T47D (cell line): ENCODE data around the gene KLC3.

ENCODE experiments used
- DNase-seq, 2 experiments: peaks; one replicate each; pipeline versions ENCODE4 v3.0.0 to v3.0.0-alpha.2; 2011 to 2012; ENCODE audit warnings: low read depth in 1 of 2, low spot score in 1 of 2
- JUND ChIP-seq: IDR thresholded peaks from 2 replicates; pipeline ENCODE4 v1.6.1; 2012; ENCODE audit warnings: low read depth
- in situ Hi-C: cut with HindIII; loops from 2 replicates; pipeline ENCODE4 v1.10.0; 2016; ENCODE audit warnings: low sequenced_read_pairs, low pct_unique_long_range_greater_than_20kb

KLC3 gene

DNA sequence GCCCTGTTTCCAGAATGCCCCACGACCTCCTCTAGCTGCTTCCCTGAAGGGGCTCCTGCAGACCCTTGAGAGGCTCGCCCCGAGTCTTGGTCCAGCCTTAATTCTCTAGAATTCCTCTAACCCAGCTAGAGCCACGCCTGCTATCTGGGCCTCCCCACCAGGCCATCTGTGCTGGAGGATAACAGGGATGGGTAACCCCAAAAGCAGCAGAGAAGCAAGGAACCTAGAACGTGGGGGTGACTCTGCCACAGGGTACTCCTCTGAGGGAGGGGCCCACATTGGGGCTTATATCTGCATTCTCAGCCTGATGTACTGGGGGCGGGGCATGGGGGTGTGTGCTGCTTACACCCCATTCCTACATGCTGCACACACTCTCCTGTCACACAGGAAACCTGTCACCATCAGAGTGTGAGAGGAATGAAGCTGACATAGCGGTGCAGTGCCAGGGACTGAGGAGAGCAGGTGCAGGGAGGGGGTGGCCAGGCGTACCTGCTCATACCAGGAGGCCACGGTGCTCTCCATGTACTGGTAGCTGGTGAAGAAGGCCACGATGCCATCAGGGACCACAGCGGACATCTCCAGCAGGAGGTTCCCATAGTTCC lies 13.8 kb downstream of the KLC3 start:
- in situ Hi-C loops: no loop called here
- TF ChIP-seq JUND: no peak
- DNase-seq: no peak

DNA sequence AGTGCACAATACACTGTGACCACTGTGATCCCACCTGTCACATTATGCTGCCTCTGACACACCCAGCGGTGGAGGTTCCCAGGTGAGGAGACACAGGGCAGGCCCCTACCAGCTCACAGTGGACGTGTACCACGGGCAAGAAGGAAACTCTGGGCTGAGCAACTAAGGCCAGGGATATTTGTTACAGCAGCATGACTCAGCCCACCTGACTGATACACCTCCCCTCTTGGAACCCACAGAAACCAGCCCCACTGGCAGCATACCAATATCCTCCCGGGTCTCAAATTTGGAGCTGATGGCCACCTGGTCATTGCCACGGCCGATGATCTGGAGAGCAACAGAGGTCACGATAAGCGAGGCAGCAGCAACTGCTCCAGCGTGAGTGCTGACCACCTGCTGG lies 14.9 kb downstream of the KLC3 start:
- DNase-seq: no peak
- TF ChIP-seq JUND: no peak
- in situ Hi-C loops: no loop called here

DNA sequence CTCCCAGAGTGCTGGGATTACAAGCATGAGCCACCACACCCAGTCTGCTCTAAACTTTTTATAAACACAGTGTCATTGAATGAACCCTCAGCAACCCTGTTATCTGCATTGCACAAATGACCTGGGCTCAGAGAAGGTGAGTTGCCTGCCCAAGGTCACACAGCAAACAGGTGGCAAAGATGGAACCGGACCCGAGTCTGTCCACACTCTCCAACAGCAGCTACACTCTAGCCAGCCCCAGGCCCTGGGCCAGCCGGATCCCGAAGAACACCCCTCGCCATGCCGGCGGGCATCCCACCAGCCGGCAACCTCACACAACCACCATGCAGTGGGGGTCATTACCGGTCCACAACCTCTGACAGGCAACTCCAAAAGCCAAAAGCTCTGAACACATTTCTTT lies 15.4 kb downstream of the KLC3 start:
- DNase-seq: no peak
- no peak for TF ChIP-seq JUND
- in situ Hi-C loops: no loop called here

DNA sequence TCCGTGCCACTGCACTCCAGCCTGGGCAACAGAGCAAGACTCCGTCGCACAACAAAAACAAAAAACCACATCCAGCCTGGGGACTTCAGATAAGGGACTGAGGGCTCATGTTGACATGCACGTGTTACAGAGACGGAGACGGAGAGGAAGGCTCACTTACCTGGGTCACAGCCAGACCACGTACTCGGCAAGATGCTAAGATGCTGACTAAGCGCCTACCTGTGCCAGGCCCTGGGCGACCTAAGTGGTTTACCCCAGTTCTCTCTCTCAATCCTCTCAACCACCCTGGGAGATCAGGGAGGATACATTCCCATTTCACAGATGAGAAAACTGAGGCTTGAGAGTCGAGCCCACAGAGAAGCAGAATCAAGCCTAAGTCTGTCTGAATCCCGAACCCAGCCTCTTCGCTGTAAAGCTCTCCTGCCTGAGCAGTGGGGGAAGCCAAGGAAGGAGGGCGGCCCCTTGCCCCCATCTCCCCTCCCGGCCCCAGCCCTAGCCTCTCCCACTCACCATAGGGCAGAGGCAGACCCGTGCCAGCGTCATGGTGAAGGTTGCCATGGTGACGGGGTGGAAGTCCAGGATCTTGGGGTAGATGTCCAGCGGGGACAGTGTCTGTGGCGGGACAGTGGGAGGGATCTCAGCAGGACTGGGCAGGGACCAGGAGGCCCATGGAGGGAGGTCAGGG lies 16.4 kb downstream of the KLC3 start:
- DNase-seq: no peak
- TF ChIP-seq JUND: no peak
- in situ Hi-C loops: no loop called here

- TF ChIP-seq JUND: no peak
- no peak for DNase-seq
- in situ Hi-C loops: no loop called here
Measured at GRCh38 chr19:45357445-45357783, 16.9 kb downstream of the KLC3 start.

GRCh38 chr19:45358213-45358792 lies 17.8 kb downstream of the KLC3 start:
- no peak for TF ChIP-seq JUND
- no peak for DNase-seq
- in situ Hi-C loops: no loop called here

DNA sequence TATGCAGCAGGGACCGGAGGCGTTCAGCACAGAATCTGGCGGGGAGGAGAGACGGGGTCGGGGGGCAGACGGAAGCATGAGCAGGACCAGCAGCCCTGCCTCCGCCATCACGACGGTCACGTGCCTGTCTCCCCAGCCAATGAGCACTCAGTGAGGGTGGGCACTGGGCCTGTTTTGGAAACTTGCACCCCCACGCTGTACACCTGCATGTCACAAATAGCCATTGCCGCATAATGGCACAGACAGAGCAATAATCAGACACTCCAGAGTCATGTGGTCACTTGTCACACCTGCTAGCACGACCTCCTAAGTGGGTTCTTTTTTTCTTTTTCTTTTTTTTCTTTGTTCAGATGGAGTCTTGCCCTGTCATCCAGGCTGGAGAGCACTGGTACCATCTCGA lies 21.1 kb downstream of the KLC3 start:
- TF ChIP-seq JUND: no peak
- DNase-seq: no peak
- in situ Hi-C loops: no loop called here

DNA sequence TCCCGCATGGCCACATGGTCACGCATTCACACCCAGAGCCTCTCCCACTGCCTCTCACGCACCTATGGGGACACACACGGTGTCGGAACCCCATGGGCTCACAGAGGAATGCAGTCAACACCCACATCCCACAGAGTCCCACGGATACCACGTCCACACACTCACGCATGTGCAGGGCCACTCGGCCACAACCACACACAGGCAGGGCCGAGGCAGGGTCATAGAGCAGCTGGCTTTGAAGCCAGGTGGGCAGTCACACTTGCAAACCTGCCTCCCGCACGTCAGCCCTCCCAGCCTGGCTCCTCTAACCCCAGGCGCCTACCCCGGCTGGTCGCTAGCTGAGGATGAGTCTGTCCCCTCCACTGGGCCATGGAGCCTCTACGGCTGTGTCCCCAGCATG lies 21.7 kb downstream of the KLC3 start:
- in situ Hi-C loops: no loop called here
- TF ChIP-seq JUND: no peak

DNA sequence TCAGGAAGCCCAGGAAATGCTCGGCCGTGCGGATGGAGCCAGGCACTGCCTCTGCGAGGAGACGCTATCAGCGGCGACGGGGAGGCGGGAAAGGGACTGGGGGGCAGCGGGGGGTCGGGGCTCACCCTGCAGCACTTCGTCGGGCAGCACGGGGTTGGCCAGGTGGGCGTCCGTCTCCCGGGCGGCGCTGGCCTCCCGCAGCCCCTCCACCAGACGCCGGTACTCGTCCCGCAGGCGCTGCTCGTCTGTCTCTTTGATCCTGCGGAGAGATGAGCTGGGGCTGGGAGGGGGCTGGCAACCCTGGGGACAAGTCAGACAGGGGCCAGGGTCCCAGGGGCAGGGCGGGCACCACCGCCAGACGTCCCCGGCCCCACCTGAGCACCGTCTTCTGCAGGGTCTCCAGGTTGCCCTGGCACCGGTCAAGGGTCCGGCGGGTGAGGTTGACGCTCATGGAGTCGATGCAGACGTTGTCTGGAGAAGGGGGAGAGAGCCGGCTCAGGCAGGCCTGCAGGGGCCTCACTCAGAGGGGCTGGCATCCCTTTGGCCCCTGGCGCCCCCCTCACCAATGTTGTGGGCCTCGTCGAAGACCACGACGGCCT lies 23.4 kb downstream of the KLC3 start:
- in situ Hi-C loops: no loop called here
- no peak for DNase-seq
- TF ChIP-seq JUND: no peak

More for the DNA sequence above, 21.7 kb downstream of the KLC3 start:
- DNase-seq: no peak

GRCh38 chr19:45364696-45365095 lies 24.1 kb downstream of the KLC3 start:
- no peak for DNase-seq
- TF ChIP-seq JUND: no peak
- in situ Hi-C loops: no loop called here

DNA sequence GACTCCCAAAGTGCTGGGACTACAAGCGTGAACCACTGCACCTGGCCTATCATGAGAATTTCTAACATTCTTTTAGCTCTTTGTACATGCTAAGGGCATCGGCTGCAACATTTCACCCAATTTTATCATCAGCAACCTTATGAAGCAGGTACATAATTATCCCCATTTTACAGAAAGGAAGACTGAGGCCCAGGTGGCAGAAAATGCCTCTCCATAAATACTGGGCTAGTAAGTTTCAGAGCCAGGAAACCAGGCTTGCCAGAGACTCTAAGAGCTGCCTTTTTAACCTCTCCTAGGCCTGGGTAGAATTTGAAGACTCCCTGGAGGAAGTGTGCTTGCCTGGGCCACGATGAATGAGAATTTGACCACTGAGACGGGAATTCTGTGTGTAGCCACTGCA lies 27.6 kb downstream of the KLC3 start:
- DNase-seq: no peak
- no peak for TF ChIP-seq JUND
- in situ Hi-C loops: no loop called here

DNA sequence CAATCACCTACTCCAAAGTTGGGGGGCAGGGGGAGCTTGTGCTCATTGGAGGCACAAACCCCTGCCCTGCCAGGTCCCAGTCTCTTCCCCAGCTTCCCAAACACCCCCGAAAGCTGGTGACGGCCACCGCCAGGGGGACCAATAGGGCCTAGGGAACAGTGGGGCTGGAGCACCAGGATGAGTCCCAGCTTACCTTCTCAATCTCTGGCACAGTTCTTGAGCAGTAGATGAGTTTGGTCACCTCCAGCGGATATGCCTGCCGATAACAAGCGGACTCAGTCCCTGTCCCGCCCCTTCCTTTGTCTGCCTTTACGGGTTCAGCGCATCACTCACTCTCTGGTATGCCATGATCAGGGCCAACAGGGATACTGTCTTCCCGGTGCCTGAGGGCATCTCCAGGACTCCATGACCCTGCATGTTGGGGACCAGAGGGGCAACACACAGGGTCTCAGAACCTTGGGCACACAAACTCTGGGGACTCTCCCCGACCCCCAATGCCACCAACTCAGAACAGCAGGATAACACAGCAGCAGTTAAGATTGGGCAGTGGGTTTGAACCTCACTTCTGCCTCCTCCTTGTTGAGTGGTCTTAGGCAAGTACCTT lies 28.3 kb downstream of the KLC3 start:
- no peak for DNase-seq
- no peak for TF ChIP-seq JUND
- in situ Hi-C loops: no loop called here

DNA sequence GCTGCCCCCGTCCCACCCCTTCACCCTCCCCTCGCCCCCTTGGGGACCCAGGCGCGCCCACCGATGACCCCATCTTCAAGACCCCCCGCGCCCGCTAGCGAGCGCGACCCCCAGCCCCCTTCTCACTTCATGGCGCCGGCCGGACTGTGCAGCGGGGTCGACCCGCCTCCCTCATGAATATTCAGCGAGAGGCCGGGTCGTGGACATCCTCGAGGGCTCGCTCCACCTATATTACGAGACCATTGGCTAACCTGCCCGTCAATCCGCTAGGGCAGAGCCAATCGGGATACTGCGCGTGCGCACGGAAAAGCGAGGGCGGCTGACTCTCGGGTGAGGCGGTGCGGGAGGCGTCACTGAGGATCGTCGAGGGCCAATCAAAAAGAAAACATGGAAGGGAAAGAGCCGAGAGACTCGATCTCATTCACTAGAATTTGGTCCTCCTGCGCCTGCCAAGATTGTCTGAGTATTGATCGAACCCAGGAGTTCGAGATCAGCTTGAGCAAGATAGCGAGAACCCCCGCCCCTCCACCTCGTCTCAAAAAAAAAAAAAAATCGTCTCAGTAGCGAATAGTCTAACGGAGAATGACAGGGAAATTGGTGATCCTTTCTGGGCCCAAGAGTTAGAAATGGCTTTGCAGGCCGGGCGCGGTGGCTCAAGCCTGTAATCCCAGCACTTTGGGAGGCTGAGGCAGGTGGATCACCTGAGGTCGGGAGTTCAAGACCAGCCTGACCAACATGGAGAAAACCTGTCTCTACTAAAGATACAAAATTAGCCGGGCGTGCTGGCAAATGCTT lies 30.1 kb downstream of the KLC3 start, which contains the start of gene ERCC2:
Gene ERCC2 (minus strand): TSS at position 164 of the 795 bp plus-strand sequence. CDS start 33 bp downstream, at position 131.
- TF ChIP-seq JUND: no peak
- peak; percentile 99 for DNase-seq
- in situ Hi-C loops: no loop called here
